Dermis microvascular lymphatic vessel endothelial cell (primary cell): ENCODE results near the gene POLR1C. TPM values are rescaled to one million over a fixed set of nuclear protein-coding genes. Genes with fewer than 3 reads are reported as not detected.
A peak's percentile ranks its signal among the peaks of the same experiment; 100 is the strongest.
"Not testable (repeated sequence)": the region's sequence is repeated elsewhere in the genome, so short reads cannot be mapped to it uniquely, and the experiment has no call there.

Source experiments
- DNase-seq, 2 donors: peaks; one replicate each; pipeline versions ENCODE4 v3.0.0 to v3.0.0-alpha.2; 2010; ENCODE audit warnings: low read depth in 2 of 2
- total RNA-seq: library from RNA; depleted of rRNA; stranded (reverse); fragments of >200 nt; gene quantifications from 2 replicates; pipeline ENCODE4 v1.2.1, GENCODE V29; 2014

The POLR1C gene
- 31.1 and 31.7 TPM in 2 replicates for total RNA-seq

GRCh38 chr6:43516697-43517504 lies at the start of gene POLR1C, which contains the start of gene YIPF3:
Gene POLR1C (plus strand): TSS chr6:43517089. CDS start chr6:43517110, 21 bp downstream.
Gene YIPF3 (minus strand): TSS chr6:43516926. CDS start chr6:43516807, 119 bp downstream.
- DNase-seq: peak; percentile 95 to 98

GRCh38 chr6:43467265-43467664 lies 49.6 kb upstream of the POLR1C start:
- not testable (repeated sequence) for DNase-seq

- DNase-seq: no peak
Measured at GRCh38 chr6:43467752-43468151, 49.1 kb upstream of the POLR1C start.

- no peak for DNase-seq
Measured at GRCh38 chr6:43468240-43468639, 48.6 kb upstream of the POLR1C start.

GRCh38 chr6:43468748-43469681 lies 47.9 kb upstream of the POLR1C start:
- no peak for DNase-seq

GRCh38 chr6:43469947-43470346 lies 46.9 kb upstream of the POLR1C start:
- DNase-seq: no peak

GRCh38 chr6:43471399-43471798 lies 45.5 kb upstream of the POLR1C start:
- no peak for DNase-seq

GRCh38 chr6:43472515-43472914 lies 44.4 kb upstream of the POLR1C start:
- DNase-seq: no peak

- DNase-seq: no peak
Measured at GRCh38 chr6:43475516-43475915, 41.4 kb upstream of the POLR1C start.

GRCh38 chr6:43476746-43477145 lies 40.1 kb upstream of the POLR1C start:
- no peak for DNase-seq

- DNase-seq: peak; percentile 54 to 86
Measured at GRCh38 chr6:43477235-43478007, 39.5 kb upstream of the POLR1C start, which contains the start of gene TJAP1. Gene TJAP1 (plus strand): TSS chr6:43477570. CDS start chr6:43499002, 21,432 bp downstream.

GRCh38 chr6:43478008-43478372 lies 38.9 kb upstream of the POLR1C start:
- DNase-seq: no peak

GRCh38 chr6:43481075-43481474 lies 35.8 kb upstream of the POLR1C start:
- DNase-seq: no peak

- DNase-seq: no peak
Measured at GRCh38 chr6:43481591-43482236, 35.2 kb upstream of the POLR1C start.

- no peak for DNase-seq
Measured at GRCh38 chr6:43488667-43489276, 28.1 kb upstream of the POLR1C start.

GRCh38 chr6:43489277-43490072 lies 27.4 kb upstream of the POLR1C start:
- DNase-seq: no peak

GRCh38 chr6:43490523-43490939 lies 26.4 kb upstream of the POLR1C start:
- no peak for DNase-seq

- DNase-seq: peak in 1 of 2 donors; percentile 43
Measured at GRCh38 chr6:43491750-43492661, 24.9 kb upstream of the POLR1C start.
